HG03469 (cell line): ENCODE data around the gene SLC17A9.

Experiments used
- ATAC-seq: cut with Tn5 transposase; IDR thresholded peaks from one replicate; pipeline ENCODE4 v1.9.1; 2021; ENCODE audit warnings: mild to moderate bottlenecking, moderate library complexity, moderate number of reproducible peaks; ENCODE audit not compliant: unreplicated experiment

Gene SLC17A9, protein sequence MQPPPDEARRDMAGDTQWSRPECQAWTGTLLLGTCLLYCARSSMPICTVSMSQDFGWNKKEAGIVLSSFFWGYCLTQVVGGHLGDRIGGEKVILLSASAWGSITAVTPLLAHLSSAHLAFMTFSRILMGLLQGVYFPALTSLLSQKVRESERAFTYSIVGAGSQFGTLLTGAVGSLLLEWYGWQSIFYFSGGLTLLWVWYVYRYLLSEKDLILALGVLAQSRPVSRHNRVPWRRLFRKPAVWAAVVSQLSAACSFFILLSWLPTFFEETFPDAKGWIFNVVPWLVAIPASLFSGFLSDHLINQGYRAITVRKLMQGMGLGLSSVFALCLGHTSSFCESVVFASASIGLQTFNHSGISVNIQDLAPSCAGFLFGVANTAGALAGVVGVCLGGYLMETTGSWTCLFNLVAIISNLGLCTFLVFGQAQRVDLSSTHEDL

GRCh38 chr20:62952373-62952967, at the start of gene SLC17A9:
Gene SLC17A9, plus strand, starts transcription at chr20:62952709. Its CDS starts 122 bp downstream, at chr20:62952831.
- ATAC-seq: no peak

GRCh38 chr20:62902926-62903615, 49.4 kb upstream of the SLC17A9 start:
- no peak for ATAC-seq

GRCh38 chr20:62905536-62906117, 46.9 kb upstream of the SLC17A9 start:
- ATAC-seq: no peak

DNA sequence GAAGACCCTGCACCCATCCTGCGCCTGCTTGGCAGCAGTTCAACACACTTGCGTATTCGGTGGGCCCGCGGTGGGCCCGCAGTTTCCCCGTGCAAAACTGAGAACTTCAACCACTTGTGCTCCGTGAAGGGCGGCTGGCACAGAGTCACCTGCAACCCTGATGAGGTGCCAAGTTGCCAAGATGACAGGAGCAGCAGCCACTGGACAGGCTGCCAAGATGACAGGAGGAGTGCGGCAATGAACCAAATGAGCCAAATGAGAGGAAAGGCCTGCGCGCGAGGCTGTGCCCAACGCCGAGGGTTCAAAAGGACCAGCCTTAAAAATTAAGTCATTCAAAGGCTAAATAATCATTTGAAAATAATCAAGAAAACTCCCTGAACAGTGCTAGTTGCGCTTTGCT, 46.3 kb upstream of the SLC17A9 start:
- ATAC-seq: no peak

- no peak for ATAC-seq
Observed at GRCh38 chr20:62906647-62907375, 45.7 kb upstream of the SLC17A9 start.

GRCh38 chr20:62907384-62908317, 44.9 kb upstream of the SLC17A9 start:
- ATAC-seq: no peak

GRCh38 chr20:62908971-62909791, 43.3 kb upstream of the SLC17A9 start:
- ATAC-seq: no peak

- no peak for ATAC-seq
Observed at GRCh38 chr20:62910217-62910766, 42.2 kb upstream of the SLC17A9 start.

- no peak for ATAC-seq
Observed at GRCh38 chr20:62910777-62911497, 41.6 kb upstream of the SLC17A9 start.

- no peak for ATAC-seq
Observed at GRCh38 chr20:62911701-62912280, 40.7 kb upstream of the SLC17A9 start.

DNA sequence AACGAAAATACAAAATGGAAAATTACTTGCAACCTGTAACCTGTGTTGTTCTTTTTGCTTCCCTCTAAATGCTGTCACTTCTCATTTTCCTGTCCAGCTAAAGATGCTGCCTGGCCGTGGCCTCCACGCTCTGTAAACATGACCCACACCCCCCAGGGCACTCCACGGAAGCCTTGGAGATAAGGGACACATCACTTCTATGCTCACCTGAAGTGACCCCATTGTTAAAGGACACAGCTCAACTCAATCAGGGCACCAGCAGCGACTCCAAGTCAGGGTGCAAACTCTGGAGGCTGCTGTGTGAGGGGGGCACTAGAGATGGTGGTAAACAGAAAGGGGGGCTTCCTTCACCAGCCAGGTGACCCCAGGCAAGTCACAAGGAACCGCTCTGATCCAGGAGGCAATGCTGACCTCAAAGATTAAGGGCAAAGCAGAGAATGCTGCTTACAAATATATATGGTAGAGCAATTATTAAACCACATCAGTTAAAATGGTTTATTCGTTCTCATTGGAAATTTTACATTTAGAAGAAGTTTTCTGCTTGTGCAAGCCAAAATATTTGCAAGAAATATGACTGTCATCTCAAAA, 39.4 kb upstream of the SLC17A9 start:
- no peak for ATAC-seq

DNA sequence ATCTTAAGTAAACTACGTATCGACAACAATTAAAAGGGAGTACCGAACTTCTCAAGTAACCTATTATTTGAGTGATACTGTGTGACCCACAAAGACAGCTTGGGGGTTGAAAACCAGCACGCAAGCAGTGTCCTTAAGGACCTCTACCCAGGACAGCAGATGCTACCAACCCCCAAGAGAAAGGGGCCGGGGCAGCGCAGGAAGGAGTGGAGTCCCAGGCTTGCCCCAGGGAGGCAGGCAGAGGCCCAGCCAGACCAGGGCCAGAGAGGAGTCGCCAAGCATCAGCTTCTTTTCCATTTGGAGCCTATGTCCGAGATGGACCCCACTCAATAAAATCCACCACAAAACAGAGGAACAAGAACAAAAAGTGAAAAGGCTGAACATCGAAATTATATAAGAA, 38.1 kb upstream of the SLC17A9 start:
- ATAC-seq: no peak

- no peak for ATAC-seq
Observed at GRCh38 chr20:62914970-62915457, 37.5 kb upstream of the SLC17A9 start.

GRCh38 chr20:62916703-62917476, 35.6 kb upstream of the SLC17A9 start:
- ATAC-seq: no peak

DNA sequence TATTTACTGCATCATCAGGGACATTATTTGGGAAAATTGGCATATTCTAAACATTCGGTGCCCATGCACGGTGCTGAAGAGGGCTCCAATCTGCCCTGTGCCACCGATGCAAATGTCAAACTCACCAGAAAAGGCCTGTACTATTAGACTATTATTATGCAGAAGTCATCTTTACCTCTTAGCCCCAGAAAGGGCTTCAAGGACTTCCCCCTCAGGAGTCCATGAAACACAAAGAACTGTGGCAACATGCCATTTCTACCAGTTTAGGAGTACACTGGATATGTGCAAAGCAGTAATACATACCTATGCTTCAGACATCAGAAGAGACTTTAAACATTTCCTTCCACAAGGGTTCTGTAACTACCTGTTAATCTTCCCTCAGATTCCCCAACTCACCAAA, 34.8 kb upstream of the SLC17A9 start:
- no peak for ATAC-seq

GRCh38 chr20:62918147-62918546, 34.4 kb upstream of the SLC17A9 start:
- no peak for ATAC-seq
